DMS79 (cell line): Measurements from ENCODE around the gene ANGPT4.

ENCODE experiments used
- DNase-seq: peaks from one replicate; lab custom pipeline; 2025; lab: John Stamatoyannopoulos, UW

The ANGPT4 gene

GRCh38 chr20:823574-823902 lies 92.6 kb downstream of the ANGPT4 start:
- DNase-seq: no peak

GRCh38 chr20:822651-823573 lies 93.2 kb downstream of the ANGPT4 start:
- DNase-seq: no peak

- DNase-seq: no peak
These were observed 94.4 kb downstream of the ANGPT4 start for GRCh38 chr20:821731-822065.

- no peak for DNase-seq
These were observed 94.9 kb downstream of the ANGPT4 start for GRCh38 chr20:821046-821730.

GRCh38 chr20:820323-820953 lies 95.7 kb downstream of the ANGPT4 start:
- DNase-seq: no peak
